Activated CD8-positive, alpha-beta memory T cell treated with anti-CD3 and anti-CD28 coated beads, Interleukin-2, amount 50 U/mL, for 1 hour (primary cell): ENCODE data around the gene KIF1A.
"Not testable (repeated sequence)": the region's sequence is repeated elsewhere in the genome, so short reads cannot be mapped to it uniquely, and the experiment has no call there.

Experiments
- DNase-seq: peaks from one replicate; pipeline ENCODE4 v3.0.0-alpha.2; 2020; ENCODE audit errors: extremely low read depth

The KIF1A gene

DNA sequence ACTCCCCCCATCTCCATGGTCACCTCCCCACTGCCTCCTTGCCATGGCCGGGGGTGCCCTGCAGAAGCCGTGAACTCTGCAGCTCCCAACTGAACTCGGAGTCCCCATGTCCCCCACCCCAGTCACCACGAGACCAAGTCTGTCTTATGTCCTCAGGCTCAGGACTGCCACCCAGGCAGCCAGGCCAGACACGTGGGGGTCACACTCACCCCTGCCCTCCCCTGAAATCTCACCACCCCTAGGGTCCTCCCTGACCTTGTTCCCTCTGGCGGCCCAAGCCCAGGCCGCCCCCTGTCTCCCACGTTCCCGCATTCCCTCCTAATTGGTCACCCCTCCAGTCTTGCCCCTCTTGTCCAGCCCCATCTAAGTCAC lies 117.4 kb downstream of the KIF1A start:
- DNase-seq, result no peak

DNA sequence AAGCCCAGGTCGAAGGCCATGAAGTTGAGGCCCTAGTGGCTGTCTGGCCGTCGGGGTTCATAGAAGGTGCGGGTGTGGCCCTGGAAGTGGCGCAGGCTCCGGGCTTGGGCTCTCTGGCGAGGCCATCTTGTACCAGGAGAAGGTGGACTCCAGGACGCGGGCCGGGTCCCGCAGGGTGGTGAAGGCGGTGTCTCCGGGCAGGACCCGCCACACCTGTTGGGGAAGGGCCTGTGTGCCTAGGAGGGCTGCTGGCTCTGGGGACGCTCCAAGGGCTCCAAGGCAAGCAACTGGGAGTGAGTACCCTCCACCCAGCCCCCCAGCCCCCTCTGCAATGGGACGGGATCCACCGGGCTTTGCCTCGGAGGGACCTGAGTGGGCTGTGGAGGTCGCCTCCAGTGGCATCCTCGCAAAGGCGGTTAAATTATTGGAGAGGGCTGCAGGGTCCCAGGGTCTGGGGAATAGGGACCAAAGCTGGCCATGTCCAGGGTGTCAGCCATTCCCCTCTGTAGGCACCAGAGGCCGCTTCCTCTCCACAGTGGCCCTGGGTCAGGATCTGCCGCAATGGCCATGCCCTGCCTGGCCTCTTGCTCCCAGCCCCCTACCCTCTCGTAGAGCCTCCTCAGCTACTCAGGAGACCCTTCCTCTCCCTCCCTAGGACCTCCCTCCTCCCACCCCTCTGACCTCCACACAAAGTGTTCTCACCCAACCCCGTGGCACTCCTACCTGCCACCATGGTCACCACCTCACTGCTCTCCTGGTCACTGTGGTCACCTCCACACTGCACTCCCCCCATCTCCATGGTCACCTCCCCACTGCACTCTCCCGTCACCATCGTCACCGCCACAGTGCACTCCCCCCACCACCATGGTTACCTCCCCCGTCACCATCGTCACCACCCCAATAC lies 118.0 kb downstream of the KIF1A start:
- DNase-seq, result no peak

DNA sequence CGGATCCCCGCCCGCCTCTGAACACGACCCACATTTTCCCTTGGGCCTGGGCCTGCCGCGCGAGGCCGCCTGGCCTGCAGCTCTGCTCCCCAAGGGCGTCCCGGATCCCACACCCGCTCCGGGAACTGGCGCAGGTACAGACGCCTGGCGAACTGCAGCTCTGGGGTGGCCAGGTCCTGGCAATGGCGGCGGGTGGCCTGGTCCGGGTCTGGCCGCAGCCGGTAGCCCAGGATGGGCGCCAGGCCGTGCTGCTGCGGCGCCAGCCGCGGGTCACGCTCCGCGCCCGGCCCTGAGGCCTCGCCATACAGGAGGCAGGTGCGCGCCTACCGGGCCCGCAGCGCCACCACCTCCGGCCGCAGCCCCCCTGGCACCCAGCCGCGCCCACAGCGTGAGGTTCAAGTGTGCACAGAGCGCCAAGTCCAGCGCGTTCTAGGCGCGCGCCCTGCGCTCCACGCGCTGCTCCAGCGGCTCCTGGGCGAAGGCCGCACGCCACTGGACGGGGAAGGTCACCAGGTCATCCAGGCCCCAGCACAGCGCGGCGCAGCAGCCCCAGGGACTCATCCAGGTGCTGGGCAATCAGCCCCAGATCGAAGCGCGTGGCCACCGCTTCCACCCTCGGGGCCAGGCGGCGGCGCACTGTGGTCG lies 118.8 kb downstream of the KIF1A start:
- DNase-seq, result no peak

DNA sequence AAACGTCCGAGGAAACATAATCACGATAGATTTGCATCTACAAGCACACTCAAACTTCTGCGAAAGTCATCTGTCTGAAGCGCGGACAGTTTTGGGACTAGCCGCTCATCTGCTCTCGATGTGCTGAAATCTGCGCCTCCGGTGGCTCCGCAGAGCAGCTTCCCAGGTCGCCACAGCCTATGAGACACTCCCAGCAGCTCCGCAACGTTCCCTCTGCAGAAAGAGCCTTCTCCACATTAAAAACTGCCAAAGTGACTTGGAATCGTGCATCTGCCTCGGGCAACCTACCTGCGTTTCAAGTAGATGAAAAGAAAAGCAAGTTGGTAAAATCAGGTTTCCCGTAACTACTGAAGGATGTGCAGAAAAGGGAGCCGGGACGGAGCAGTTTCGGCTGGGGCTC lies 119.4 kb downstream of the KIF1A start:
- not testable (repeated sequence) for DNase-seq

DNA sequence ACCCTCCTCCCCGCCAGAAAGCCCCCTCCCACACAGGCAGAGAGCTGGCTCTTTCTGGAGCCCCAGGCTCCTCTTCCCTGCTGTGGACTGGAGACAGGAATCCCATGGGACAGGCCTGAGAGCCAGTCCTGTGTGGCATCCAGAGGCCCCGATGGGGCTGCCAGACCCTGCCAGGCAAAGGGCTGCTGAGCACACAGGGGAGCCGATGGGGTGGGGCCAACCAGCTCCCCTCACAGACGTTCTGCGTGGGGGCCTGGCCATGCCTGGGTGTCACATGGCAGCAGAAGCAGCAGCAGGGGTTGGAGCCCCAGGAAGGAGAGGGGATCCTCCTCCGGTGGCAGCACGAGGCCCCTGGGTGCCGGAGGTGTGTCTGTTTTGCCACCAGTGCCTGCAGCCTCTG lies 120.2 kb downstream of the KIF1A start:
- not testable (repeated sequence) for DNase-seq

DNA sequence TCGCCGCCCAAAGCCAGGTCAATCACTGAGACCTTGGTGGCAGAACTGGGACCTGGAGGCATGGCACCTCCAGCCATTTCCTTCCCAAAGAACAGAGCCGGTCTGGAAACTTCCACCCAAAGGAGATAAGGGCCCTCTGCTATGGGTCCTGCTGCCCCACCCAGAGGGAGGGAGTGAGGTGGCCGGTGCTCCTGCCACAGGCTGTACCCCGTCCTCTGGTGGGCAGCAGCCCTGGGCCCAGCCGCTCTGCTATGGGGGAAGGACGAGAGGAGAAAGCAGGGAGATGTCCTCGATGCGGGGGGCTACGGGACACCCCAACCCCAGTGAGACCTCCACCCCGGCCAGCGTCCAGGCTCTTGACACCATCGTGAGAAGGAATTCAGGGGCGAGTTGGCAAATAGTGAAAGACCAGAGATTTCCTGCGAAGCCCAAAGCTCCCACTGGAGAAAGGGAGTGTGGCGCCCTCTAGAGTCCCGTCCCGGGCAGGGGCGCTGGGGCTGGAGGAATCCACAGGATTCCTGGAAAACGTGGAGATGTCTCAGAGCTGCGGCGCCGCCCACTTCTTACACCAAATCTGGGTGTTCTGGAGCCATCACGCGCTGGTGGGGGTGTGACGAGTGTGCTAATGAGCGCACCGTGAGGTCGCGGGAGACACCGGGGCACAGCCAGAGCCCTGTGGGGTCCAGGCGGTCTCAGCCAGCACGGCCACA lies 121.0 kb downstream of the KIF1A start:
- DNase-seq, result not testable (repeated sequence)

DNA sequence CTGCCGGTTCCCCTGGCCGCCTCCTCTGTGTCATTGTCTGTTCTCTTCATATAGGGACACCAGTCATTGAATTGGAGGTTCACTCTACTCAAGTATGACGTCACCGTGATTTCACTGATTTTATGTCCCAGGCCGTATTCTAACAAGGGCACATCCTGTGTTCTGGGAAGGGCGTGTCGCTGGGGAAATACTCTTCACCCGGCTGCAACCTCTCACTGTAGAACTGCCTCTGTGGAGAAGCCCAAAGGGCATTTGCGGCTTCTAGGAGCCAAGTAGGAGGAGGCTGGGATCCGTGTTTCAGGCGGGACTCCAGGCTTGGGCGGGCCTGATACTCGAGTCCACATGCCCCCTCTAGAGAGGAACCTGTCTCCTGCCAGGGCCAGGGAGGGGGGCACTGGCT lies 123.5 kb downstream of the KIF1A start:
- not testable (repeated sequence) for DNase-seq

DNA sequence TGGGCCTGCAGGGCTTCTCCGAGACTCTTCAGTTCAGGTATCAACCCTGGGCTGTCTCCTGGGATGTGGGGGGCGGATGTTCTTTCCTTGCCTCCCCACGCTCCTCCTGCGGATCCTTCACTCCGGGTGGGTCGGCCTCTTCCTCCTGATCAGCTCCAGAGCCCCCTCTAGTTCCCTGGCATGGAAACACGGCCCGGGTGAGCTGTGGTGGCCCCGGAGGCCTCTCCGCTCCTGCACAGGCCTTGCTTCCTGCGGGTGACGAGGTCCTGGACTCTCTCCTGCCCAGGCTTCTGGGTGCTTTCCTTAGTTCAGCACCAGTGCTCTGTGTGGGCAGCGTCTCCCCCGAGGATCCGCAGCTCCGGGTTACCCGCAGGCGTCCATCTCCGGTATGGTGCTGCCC lies 124.4 kb downstream of the KIF1A start:
- DNase-seq, result not testable (repeated sequence)

DNA sequence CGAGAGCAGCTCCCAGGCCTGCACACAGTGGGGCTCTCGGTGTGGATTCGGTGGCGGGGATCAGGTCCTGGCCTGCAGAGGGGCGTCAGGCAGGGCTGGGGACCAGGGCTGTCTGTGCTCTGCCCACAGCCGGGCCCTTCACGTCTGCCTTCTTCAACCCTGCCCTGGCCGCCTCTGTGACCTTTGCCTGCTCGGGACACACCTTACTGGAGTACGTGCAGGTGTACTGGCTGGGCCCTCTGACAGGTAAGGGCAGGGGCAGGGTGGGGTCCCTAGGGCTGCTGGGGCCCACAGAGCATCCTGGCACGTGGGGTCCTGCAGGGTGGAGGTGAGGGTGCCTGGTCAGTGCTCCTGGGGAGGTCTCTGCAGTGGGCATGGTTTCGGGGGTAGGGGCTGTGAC lies 125.7 kb downstream of the KIF1A start:
- not testable (repeated sequence) for DNase-seq

DNA sequence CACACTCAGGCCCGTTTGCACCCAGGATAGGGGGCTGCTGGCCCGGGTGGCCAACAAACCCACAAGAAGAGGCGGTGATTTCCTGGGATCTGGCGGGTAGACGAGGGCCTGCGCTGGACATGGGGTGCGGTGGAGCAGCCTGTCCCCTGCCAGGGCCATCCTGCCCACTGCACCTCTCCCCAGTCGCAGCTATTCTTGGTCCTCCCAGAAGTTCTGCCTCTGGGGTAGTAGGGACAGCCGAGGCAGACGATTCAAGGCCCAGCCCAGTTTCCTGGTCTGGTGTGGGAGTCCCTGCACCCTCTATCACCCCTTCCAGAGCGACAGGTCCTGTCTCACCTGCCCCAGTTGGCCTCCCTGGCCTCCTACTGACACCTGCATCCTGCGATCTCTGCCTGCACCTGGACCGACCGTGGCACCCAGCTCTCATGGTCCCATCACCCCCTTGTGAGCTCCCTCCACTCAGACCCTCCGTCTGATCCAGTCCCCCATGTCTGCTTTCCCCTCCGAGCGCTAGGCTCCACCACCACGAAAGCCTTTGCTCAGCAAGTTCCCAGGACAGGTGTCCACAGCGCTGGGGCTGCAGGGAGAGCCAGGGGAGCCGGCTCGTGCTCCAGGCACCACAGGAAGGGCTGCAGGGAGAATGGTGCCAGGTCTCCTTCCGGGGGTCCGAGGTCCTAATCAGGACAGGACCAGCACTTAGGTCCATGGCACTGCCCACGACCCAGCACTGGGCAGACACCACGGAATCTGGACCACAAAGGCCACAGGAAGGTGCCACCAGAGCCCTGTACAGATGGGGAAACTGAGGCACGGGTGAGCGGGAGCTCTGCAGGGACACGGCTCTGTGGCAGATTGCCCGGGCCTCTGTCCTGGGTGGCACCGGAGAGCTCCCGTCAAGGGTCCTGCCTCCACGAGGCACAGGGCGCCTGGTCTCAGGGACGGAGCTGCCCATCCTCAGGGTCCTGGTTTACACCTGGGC lies 127.1 kb downstream of the KIF1A start:
- DNase-seq, result not testable (repeated sequence)

DNA sequence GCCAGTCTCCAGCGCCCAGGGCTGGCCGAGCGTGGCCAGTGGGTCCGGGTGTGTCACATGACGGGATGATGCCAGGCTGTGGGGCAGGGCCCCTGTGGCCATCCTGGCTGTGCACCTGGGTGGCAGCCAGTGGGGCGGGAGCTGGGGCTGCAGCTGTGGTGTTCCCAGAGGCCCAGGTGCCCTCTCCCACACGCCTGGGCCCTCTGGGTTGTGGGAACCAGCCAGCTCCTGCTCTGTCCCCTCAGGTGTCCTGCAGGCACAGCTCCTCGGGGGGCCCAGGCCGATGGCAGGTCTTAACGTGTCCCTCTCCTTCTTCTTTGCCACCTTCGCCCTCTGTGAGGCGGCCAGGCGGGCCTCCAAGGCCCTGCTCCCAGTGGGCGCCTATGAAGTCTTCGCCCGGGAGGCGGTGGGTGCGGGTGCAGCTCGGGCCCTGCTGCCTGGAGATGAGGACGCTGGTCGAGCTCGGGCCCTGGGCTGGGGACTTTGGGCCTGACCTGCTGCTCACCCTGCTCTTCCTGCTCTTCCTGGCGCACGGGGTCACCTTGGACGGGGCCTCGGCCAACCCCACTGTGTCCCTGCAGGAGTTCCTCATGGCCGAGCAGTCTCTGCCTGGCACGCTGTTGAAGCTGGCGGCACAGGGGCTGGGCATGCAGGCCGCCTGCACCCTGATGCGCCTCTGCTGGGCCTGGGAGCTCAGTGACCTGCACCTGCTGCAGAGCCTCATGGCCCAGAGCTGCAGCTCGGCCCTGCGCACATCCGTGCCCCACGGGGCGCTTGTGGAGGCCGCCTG lies 128.2 kb downstream of the KIF1A start, which contains the start of gene AQP12A:
Gene AQP12A (plus strand): TSS at position 236 of the 790 bp plus-strand sequence. CDS start 48 bp downstream, at position 284.
- DNase-seq, result not testable (repeated sequence)

DNA sequence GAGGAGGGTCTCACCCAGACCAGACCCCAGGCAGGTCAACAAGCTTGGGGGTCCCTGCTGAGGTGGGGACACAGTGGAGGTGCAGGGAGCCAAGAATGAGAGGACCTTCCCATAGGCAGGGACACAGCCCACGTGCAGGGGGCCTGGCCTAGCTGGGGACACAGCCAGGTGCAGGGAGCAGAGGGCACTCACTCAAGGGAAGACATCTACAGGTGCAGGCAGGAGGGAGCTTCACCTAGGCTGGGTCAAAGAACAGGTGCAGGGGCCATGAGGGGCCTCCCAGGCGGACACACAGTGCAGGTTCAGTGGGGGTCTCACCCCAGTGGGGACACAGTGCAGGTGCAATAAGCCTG lies 129.0 kb downstream of the KIF1A start:
- not testable (repeated sequence) for DNase-seq

DNA sequence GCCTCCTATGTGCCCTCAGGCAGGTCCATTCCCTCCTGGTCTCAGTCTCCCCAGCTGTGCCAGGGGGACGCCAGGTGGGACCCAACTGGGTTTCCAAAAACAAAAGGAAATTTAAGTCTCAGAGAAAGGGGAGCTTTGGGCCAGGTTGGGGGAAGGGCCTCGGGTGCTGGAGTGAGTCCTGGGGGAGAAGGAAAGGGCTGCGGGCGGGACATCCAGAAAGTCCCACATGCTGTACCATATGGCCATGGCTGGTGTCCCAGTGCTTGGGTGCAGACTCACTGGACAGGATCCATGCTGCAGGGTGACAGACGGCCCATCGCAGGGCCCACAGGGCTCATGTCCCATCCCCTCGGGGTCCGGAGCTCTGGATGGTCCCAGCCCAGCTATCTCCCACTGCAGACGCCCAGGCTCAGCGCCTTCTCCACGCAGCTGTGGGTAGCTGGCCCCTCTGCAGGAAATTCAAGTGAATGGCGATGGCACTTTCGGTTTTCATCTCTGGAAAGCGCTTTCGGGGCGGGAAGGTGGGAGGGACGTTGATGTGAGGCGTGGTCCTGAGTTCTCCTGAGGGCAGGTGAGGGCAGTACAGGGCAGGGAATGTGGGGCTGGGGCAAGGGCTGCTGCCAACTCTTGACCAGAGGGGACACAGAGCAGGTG lies 129.5 kb downstream of the KIF1A start:
- DNase-seq, result not testable (repeated sequence)

DNA sequence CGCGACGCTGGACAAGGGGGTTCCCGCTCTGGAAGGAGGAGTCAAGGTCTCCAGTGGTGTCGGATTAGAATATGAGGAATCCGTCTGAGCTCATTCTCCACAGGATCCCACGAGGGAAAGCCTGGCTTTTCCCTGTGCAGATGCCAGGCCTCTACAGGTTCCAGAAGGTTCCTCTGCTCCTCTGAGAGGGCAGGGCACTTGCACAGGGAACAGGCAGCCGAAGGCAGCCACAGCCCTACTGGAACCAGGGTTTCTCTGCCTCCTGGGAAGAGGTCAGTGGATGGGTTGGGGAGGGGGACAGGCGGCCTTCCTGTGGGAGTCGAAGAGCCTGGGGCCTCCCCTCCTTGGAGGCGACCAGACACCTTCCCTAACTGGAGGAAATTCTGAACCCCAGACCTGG lies 130.0 kb downstream of the KIF1A start:
- no peak for DNase-seq

DNA sequence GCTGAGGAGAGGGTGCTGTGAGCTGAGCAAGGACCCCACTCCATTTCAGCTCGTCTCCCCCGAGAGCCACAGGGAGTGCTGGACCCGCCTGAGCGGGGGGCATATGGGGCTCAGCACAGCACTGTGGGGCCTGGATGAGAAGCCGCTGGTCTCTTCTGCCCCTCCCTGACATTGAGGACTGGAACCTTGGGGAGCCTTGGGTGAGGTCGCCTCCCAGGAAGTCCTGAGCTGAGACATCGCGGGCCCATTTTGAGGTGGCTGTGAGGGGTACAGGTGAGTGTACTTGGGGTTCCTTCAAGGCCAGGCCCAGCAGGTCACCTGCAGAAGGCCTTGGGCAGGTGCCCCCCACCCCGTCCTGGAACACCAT lies 131.5 kb downstream of the KIF1A start:
- DNase-seq, result no peak

DNA sequence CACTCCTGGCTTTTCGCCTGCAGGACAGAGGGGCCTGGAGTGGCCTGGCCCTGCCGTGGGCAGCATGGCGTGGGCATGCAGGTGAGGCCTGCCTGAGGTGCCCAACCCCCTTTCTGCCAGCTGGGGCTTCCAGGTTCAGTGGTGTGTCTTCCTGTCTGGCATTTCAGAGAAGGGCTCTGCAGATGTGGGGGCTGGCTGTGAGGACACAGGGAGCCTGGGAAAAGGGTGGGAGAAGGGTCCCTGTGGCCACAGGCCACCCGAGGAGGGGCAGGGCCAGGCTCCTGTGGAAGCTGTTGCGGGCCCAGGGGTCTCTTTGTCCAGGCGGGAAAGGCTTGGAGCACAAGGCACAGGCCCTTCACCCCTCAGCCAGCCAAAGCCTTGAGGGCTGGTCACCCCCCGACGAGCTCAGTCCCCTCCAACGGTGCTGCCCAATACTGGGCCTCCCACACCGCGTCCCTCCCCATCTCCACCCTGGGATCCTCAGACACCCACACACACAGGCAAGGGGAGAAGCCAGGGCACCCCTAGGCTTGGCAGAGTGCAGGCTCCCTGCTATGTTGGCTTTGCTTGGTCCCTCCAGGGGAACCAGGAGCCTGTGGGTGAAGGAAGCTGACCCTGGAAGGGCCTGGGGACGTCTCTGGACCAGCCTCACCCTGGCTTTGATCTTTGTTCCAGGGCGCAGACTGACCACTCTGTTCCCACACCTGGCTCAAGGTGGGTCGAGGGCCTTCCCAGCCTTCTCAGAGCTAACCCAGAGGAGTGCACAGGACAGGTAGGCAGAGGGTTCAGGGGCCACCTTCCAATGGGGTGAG lies 132.1 kb downstream of the KIF1A start:
- DNase-seq, result no peak

DNA sequence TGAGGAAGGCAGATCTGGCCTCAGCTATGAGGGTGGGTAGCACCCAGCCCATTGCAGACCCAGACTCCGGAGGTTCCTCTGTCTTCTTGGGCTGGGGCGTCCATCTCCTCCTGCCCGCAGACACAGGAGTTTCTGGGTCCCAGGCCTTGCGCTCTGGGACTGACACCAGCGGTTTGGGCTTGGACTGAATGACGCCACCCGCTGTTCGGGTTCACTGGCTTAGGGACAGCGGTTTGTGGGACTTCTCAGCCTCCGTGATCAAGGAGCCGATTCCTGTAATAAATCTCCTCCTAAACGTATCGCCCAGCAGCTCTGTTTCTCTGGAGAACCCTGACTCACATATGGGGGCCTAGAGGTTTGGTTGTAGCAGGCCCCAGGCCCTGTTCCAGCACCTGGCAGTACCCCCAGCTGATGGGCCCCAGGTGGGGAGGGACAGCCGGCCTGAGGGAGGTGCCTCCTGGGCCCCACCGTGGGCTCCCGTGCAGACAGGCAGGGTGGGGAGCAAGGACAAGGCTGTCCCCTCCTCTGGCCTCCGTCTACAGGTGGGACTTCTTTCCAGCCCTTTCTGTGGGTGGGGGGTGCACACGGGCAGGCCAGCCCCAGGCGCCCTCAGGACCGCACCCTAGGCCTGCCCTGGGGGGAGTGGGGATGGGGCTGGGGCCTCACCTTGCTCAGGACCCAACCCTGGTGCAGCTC lies 132.8 kb downstream of the KIF1A start:
- DNase-seq, result no peak

DNA sequence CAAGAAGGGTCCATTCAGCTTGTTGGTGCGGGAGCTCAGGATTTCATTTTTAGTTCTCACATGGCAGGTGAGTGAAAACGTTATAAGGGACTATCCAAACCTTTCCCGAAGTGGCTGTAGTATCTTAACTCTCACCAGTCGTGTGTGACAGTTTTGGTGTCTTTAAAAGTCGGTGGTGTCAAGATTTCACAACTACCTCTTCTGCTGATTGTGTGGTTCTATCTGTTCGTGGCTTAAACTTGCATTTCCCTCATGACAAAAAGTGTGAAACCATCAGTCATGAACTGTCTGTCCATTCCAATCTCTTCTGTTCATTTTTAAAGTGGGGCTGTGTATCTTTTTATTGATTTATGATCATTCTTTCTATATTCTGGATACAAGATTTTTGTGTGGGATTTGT lies 133.6 kb downstream of the KIF1A start:
- DNase-seq, result no peak
